Stomach (tissue), 9 donors: ENCODE data around the gene ARPC3. TPM values are rescaled to one million over a fixed set of nuclear protein-coding genes. Genes with fewer than 3 reads are reported as not detected.
A peak's percentile ranks its signal among the peaks of the same experiment; 100 is the strongest.
"Not testable (repeated sequence)": the region's sequence is repeated elsewhere in the genome, so short reads cannot be mapped to it uniquely, and the experiment has no call there.

Source experiments
- DNase-seq, 2 donors: peaks; one replicate each; pipeline versions ENCODE4 v3.0.0 to v3.0.0-alpha.2; 2013 to 2019
- H3K27ac ChIP-seq, 5 donors: fragments of 200-600 bp in 4 of 5; sonication (generic) in 4 of 5; one replicate each; pipeline ENCODE4 v1.5.1; 2013 to 2019; ENCODE audit warnings: mild to moderate bottlenecking in 1 of 5, moderate library complexity in 1 of 5
- H3K27me3 ChIP-seq, 3 donors: fragments of 200-600 bp; sonication (generic); one replicate each; pipeline ENCODE4 v1.5.1; 2017 to 2019; ENCODE audit warnings: mixed run types in 1 of 3
- H3K36me3 ChIP-seq, 4 donors: fragments of 200-600 bp; sonication (generic); 1 replicate in 3 of 4; 2 replicates in 1 of 4; pipeline ENCODE4 v1.5.1; 2016 to 2019
- H3K4me1 ChIP-seq, 4 donors: fragments of 200-600 bp; sonication (generic); one replicate each; pipeline ENCODE4 v1.5.1; 2016 to 2019
- H3K4me3 ChIP-seq, 4 donors: fragments of 200-600 bp; sonication (generic) in 3 of 4; one replicate each; pipeline ENCODE4 v1.5.1; 2016 to 2019; ENCODE audit warnings: mild to moderate bottlenecking in 1 of 4
- H3K9me3 ChIP-seq, 4 donors: fragments of 200-600 bp; sonication (generic); one replicate each; pipeline ENCODE4 v1.5.1; 2016 to 2019
- EP300 ChIP-seq: sonication (generic); formaldehyde crosslinking; IDR thresholded peaks from one replicate; pipeline ENCODE4 v1.6.1; 2017; ENCODE audit warnings: antibody characterized with exemption
- POLR2A ChIP-seq, 4 donors: fragments of 450-650 bp; IDR thresholded peaks; one replicate each; pipeline ENCODE4 v1.6.1; 2016; ENCODE audit warnings: antibody characterized with exemption in 4 of 4, control low read depth in 2 of 4, mild to moderate bottlenecking in 1 of 4, moderate library complexity in 1 of 4
- POLR2AphosphoS5 ChIP-seq, 3 donors: sonication (generic); formaldehyde crosslinking; IDR thresholded peaks; one replicate each; pipeline ENCODE4 v1.6.1; 2016; ENCODE audit warnings: antibody characterized with exemption in 3 of 3
- WGBS, 5 donors: extraction: QIAGEN DNeasy Blood & Tissue Kit in 3 of 5; methylation state at CpG; one replicate each; pipeline versions ENCODE4 v1.1.5 to v1.1.7; 2013 to 2018; 5-methylcytosine and 5-hydroxymethylcytosine counted together
- intact Hi-C: fragments of 100-400 bp; cut with DNase I; formaldehyde crosslinking; loops from one replicate; pipeline ENCODE4 v1.15.1; 2023; ENCODE audit warnings: low total_unique reads
- polyA plus RNA-seq, 3 donors: library from polyadenylated mRNA; stranded (reverse); fragments of 200-250 nt; gene quantifications; one replicate each; pipeline ENCODE4 v1.2.3, GENCODE V29; 2013
- total RNA-seq, 5 donors: library from RNA; depleted of rRNA; stranded (reverse); fragments of >200 nt; gene quantifications; one replicate each; pipeline versions ENCODE4 v1.1.0 to v1.2.3, GENCODE V29; 2014 to 2016
- TF ChIP-seq, protein P1 (sequence below), 7 experiments: fragments of 450-650 bp in 4 of 7; fragments of 200-600 bp in 3 of 7; sonication (generic) in 3 of 7; IDR thresholded peaks; one replicate each; pipeline ENCODE4 v1.5.1; 2016 to 2019; ENCODE audit warnings: antibody characterized with exemption in 7 of 7, control low read depth in 2 of 7, mild to moderate bottlenecking in 1 of 7
- donor health status: healthy with polysubstance abuse.
- donor health status: Bipolar disorder and iron deficiency.
- donor health status: healthy.

The ARPC3 gene
- total and polyA plus RNA-seq, 8 donors: 44.0 to 561 (median 185) TPM

- Histone ChIP-seq H3K4me1 (peaks cover 0 to 1% (median under 1%) of the 10 kb centered on the region in 4 donors), H3K9me3 (no peaks in the 10 kb centered on the region), H3K27ac (no peak overlapping the region), H3K4me3 (no peak overlapping the region), H3K27me3 (no peaks in the 10 kb centered on the region), H3K36me3 (peaks cover 43 to 78% (median 75%) of the 10 kb centered on the region in 4 donors)
- 48 to 60% (median 57%) methylated on average over 2 of the region's 2 CpGs for WGBS, 5 donors
- intact Hi-C loops: loop anchor here (10.0 kb wide), 1 partner anchor 341 kb away; no protein-coding TSS in a partner anchor
- DNase-seq: no peak
- TF ChIP-seq POLR2AphosphoS5 (IDR thresholded peaks at IDR 0.05): no peak
- TF ChIP-seq, protein P1, sequence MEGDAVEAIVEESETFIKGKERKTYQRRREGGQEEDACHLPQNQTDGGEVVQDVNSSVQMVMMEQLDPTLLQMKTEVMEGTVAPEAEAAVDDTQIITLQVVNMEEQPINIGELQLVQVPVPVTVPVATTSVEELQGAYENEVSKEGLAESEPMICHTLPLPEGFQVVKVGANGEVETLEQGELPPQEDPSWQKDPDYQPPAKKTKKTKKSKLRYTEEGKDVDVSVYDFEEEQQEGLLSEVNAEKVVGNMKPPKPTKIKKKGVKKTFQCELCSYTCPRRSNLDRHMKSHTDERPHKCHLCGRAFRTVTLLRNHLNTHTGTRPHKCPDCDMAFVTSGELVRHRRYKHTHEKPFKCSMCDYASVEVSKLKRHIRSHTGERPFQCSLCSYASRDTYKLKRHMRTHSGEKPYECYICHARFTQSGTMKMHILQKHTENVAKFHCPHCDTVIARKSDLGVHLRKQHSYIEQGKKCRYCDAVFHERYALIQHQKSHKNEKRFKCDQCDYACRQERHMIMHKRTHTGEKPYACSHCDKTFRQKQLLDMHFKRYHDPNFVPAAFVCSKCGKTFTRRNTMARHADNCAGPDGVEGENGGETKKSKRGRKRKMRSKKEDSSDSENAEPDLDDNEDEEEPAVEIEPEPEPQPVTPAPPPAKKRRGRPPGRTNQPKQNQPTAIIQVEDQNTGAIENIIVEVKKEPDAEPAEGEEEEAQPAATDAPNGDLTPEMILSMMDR (IDR thresholded peaks at IDR 0.05): no peak
- TF ChIP-seq EP300: no peak
- no peak for TF ChIP-seq POLR2A (IDR thresholded peaks at IDR 0.05)
These were observed 13.9 kb downstream of the ARPC3 start for GRCh38 chr12:110436231-110436630.

DNA sequence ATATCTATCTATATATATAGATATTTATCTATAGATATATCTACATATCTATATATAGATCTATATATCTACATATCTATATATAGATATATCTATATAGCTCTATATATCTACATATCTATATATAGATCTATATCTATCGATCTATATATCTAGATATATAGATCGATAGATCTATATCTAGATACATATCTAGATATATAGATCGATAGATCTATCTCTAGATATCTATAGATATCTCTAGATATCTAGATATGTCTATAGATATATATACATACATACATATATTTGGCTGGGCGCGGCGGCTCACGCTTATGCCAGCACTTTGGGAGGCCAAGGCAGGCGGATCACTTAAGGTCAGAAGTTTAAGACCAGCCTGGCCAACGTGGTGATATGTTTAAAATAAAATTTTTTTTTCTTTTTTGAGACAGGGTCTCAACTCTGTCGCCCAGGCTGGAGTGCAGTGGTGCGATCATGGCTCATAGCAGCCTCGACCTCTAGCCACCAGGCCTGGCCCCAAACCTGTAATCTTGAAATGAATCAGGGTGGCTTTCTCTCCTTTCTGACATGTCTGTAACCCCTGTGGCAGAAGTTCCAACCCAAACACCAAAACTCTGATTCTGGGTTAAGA lies 18.1 kb downstream of the ARPC3 start:
- Histone ChIP-seq H3K4me3 (peak overlapping the region; percentile 46 to 51 (median 49)), H3K36me3 (peaks cover 23 to 37% (median 34%) of the 10 kb centered on the region in 4 donors), H3K27me3 (no peaks in the 10 kb centered on the region), H3K4me1 (peaks cover 0 to 5% (median 2%) of the 10 kb centered on the region in 4 donors), H3K9me3 (no peaks in the 10 kb centered on the region), H3K27ac (peak overlapping the region in 4 of 5 donors; percentile 45 to 77 (median 67))
- intact Hi-C loops: loop anchor here (10.0 kb wide), 1 partner anchor 337 kb away; no protein-coding TSS in a partner anchor
- WGBS, 5 donors: 72 to 83% (median 77%) methylated on average over 12 of the region's 12 CpGs
- TF ChIP-seq, protein P1 (IDR thresholded peaks at IDR 0.05): no peak
- TF ChIP-seq POLR2A (IDR thresholded peaks at IDR 0.05): no peak
- no peak for TF ChIP-seq EP300
- no peak for TF ChIP-seq POLR2AphosphoS5 (IDR thresholded peaks at IDR 0.05)
- no peak for DNase-seq

DNA sequence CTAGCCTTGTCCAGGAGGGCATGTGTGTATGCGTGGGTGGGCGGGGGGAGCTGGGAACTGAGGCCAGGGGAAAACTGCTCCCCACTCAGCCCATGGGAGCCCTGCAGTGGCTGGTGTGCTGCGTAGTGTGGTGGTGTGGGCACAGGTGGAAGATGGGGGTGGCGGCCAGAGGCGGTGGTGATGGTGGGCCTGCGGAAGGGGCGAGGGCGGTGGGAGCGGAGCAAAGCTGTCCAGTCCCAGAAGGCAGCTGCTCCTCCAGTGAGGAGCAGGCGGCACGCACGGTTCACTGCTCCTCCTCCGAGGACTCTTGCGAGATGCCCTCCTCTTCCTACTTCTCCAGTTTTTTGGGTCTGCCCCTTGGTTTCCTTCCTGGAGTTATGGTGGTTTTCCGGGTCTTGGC lies 20.5 kb downstream of the ARPC3 start:
- intact Hi-C loops: loop anchor here (10.0 kb wide), 1 partner anchor 335 kb away; no protein-coding TSS in a partner anchor

GRCh38 chr12:110426406-110426805 lies 23.7 kb downstream of the ARPC3 start:
- WGBS, 5 donors: 30 to 58% (median 50%) methylated on average over 3 of the region's 3 CpGs
- no peak overlapping the region for H3K4me3 ChIP-seq
- H3K36me3 ChIP-seq: no peaks in the 10 kb centered on the region
- intact Hi-C loops: no loop called here
- no peaks in the 10 kb centered on the region for H3K9me3 ChIP-seq
- peak overlapping the region in 1 of 5 donors; percentile 18 for H3K27ac ChIP-seq
- no peaks in the 10 kb centered on the region for H3K27me3 ChIP-seq
- DNase-seq: peak in 1 of 2 donors; percentile 26
- H3K4me1 ChIP-seq: peaks cover 0 to 5% (median 2%) of the 10 kb centered on the region in 4 donors
- TF ChIP-seq POLR2A (IDR thresholded peaks at IDR 0.05) (no peak), POLR2AphosphoS5 (IDR thresholded peaks at IDR 0.05) (no peak), EP300 (no peak)
- TF ChIP-seq, protein P1 (IDR thresholded peaks at IDR 0.05): no peak

More for the DNA sequence above, 20.5 kb downstream of the ARPC3 start:
- not testable (repeated sequence) for H3K4me1 ChIP-seq, H3K4me3 ChIP-seq, DNase-seq, H3K27me3 ChIP-seq, H3K27ac ChIP-seq, H3K9me3 ChIP-seq
- 92 to 95% (median 93%) methylated on average over 9 to 15 of the region's 15 CpGs for WGBS, 5 donors
- peaks cover 4 to 13% (median 10%) of the 10 kb centered on the region in 4 donors for H3K36me3 ChIP-seq

GRCh38 chr12:110424237-110424636 lies 25.9 kb downstream of the ARPC3 start:
- no peaks in the 10 kb centered on the region for H3K36me3 ChIP-seq
- TF ChIP-seq, protein P1 (IDR thresholded peaks at IDR 0.05): no peak
- TF ChIP-seq POLR2AphosphoS5 (IDR thresholded peaks at IDR 0.05): no peak
- no peak for TF ChIP-seq POLR2A (IDR thresholded peaks at IDR 0.05)
- TF ChIP-seq EP300: no peak
- 68 to 87% (median 69%) methylated on average over 3 of the region's 3 CpGs for WGBS, 5 donors
- no peak overlapping the region for H3K27ac ChIP-seq
- H3K9me3 ChIP-seq: no peaks in the 10 kb centered on the region
- no peaks in the 10 kb centered on the region for H3K27me3 ChIP-seq
- DNase-seq: no peak
- no peaks in the 10 kb centered on the region for H3K4me1 ChIP-seq
- intact Hi-C loops: no loop called here
- H3K4me3 ChIP-seq: no peak overlapping the region
